Activated T-cell treated with anti-CD3 and anti-CD28 coated beads, Interleukin-2, amount 50 U/mL, for 1 hour (primary cell): ENCODE measurements around the gene CDH23.

Source experiments
- DNase-seq: peaks from one replicate; pipeline ENCODE4 v3.0.0-alpha.2; 2020

The CDH23 gene

DNA sequence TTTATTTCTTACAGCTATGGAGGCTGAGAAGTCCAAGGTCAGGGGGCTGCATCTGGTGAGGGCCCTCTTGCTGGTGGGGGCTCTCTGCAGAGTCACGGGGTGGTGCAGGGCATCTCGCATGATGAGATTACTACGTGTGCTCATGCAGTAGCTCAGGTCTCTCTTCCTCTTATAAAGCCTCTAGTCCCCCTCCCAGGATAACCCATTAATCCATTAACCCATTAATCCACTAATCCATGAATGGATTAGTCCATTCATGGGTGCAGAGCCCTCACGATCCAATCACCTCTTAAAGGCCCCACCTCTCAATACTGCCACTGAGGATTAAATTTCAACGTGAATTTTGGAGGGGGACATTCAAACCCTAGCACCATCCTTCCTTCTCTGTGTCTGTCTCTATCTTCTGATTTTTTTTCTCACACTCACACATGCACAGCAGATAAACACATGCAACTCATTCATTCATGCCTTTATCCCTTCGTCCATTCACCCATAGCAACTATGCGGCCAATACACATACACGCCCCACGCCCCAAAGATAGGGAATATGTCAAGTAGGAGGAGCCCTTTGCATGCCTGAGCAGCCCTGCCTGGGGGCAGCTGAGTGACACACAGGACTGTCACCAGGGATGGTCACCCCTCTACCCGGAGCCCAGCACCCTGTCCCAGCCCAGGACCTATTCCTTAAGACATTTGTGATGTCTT is 236.3 kb downstream of the CDH23 start:
- no peak for DNase-seq

- DNase-seq = no peak
These were observed 237.2 kb downstream of the CDH23 start for GRCh38 chr10:71633920-71634319.

- DNase-seq = no peak
These were observed 237.9 kb downstream of the CDH23 start for GRCh38 chr10:71634531-71635164.

GRCh38 chr10:71635251-71635866 is 238.6 kb downstream of the CDH23 start:
- DNase-seq = no peak

DNA sequence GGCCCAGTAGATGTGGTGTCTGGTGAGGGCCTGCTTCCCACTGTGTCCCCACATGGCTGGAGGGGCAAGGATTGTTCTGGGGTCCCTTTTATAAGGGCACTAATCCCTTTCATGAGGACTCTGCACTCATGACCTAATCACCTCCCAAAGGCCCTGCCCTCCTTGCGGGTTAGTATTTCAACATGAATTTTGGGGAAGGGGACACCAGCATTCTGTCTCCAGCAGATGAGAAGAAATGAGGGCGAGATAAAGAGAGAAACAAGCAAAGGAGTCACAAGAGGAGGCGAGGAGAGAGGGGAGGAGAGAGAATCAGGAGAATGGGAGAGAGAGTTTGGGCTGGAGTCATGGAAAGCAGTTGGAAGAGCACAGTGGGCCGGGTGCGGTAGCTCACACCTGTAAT is 239.1 kb downstream of the CDH23 start:
- no peak for DNase-seq

DNA sequence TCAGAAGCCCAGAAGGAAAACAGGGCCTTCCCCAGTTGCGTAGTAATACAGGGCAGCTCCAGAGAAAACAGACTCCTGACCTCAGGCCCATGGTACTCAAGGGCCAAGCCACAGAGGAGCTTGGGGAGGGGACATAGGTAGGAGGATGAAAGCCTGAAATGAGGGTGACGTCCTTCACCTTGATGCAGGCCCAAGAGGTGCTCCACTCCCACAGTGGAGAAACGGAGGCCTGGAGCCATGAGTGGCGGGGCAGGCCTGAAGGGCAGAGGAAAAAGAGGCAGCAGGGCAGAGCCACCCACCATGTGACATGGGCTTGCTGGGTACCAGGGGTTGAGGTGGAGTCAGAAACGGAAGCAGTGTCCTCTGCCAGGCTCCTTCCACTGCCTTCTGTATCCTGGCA is 239.9 kb downstream of the CDH23 start:
- DNase-seq = no peak

DNA sequence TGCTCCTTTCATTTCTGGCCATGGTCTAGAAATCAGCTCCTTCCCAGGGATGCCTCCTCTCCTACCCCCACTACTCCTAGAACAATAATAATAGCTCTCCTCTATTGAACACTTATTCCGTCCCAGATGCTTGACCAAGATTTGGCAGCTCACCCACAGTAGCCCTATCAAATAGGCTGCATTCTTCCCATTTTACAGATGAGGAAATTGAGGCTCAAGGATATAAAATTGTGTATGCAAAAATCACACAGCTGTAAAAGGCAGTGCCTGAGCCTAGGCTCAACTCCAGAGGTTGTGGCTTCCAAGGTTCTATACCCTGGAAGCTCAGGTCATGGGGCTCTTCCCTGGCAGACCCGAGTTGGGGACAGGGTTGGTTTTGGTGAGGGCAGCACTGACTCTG is 240.6 kb downstream of the CDH23 start:
- DNase-seq = no peak

DNA sequence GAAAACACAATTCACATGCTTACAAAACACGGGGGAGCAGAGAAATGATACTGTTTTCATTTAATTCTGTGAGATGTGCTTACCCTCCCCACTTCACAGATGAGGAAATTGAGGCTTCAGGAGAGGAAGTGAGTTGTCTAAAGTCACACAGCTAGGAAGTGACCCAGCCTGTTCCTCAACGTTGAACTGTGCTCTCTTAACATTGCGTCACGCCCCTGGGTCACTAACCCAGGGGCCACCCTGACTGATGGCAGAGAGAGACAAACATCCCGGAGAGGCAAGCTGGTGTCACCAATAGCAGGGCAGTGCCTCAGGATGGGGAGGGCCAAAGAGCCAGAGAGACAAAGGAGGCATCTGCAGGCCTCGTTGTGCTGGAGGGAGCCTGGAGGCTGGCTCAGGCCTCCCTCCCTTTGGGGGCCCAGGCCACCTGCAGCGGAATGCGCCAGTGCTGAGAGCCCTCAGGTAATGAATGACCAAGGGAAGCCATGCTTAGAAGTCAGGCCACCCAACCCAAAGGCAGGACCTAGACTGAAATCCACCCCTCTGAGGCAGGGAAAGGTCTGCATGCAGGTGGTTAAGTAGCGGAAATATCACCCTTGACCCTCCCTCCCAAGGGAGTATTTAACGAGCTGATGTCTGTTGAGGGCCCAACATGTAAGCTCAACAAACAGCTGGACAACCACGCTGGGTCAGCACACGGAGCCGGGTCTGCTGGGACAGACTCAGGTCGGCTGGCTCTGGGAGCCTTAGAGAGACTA is 241.5 kb downstream of the CDH23 start:
- DNase-seq = no peak

DNA sequence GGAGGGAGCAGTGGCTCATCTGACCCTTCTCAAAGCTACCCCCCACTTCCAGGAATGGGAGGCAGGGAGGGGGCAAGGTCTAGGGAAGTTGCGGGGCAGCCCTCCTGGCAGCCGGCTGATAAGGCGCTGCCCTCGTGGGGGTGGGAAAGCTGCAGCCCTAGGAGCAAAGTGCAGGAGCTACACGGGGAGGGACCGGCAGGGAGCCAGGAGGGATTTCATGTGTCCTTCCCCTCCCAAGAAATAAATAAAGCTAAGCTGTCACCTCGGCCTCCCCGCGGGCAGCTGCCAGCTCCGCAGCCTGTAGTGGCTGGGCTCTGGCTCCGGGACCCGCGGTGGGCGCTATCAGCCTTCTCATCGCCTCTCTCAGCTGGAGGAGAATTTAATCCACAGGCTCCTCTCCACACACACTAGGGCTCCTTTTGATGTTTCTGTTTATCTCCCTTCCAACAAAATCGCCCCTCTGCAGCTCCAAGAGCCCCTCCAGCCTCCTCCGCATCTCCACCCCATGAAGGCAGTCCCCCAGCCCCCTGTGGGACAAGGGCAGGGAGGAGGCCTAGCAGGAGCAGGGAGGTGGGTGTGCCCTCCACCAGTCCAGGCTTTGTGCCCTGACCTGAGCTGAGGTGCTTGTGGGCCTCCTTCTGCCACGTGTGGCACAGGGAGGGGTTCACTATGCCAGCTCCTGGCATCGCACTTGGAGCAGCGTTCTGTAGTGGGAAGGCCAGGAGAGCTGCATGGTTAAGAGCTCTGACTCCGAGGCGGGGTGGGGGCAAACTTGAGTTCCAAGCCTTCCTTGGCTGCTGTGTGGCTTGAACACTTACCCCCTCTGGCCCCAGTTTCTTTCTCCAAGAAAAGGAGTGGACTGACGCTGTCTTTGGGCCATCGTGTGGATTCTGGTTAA is 242.4 kb downstream of the CDH23 start:
- DNase-seq = no peak

DNA sequence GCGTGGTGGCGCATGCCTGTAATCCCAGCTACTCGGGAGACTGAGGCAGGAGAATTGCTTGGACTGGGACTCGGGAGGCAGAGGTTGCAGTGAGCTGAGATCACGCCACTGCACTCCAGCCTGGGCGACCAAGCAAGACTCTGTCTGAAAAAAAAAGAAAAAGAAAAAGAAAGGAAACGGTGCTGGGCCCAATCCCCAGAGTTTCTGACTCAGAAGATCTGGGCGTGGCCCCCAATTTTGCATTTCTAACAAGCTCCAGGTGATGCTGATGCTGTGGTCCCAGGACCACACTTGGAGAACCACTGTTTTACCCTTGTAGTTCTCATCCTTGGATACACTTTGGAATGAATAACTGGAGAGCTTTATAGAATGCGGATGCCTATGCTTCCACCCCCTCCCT is 243.9 kb downstream of the CDH23 start:
- no peak for DNase-seq

GRCh38 chr10:71641449-71641848 is 244.7 kb downstream of the CDH23 start:
- DNase-seq = no peak

DNA sequence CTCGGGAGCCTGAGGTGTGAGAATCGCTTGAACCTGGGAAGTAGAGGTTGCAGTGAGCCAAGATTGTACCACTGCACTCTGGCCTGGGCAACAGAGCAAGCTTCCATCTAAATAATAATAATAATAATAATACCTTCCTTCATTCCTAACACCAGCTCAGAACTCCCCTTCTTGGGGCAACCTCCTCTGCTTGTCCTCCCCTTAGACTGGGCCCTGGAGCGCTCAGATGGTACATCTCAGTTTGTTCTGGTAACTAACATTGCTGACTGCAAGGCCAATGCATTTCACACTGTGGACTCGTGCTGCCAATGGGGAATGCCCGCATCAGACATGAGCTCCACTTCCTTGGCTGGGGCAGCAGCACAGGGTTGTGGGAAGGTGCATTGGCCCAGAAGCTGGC is 245.3 kb downstream of the CDH23 start:
- no peak for DNase-seq

GRCh38 chr10:71643904-71644303 is 247.2 kb downstream of the CDH23 start:
- DNase-seq = no peak

DNA sequence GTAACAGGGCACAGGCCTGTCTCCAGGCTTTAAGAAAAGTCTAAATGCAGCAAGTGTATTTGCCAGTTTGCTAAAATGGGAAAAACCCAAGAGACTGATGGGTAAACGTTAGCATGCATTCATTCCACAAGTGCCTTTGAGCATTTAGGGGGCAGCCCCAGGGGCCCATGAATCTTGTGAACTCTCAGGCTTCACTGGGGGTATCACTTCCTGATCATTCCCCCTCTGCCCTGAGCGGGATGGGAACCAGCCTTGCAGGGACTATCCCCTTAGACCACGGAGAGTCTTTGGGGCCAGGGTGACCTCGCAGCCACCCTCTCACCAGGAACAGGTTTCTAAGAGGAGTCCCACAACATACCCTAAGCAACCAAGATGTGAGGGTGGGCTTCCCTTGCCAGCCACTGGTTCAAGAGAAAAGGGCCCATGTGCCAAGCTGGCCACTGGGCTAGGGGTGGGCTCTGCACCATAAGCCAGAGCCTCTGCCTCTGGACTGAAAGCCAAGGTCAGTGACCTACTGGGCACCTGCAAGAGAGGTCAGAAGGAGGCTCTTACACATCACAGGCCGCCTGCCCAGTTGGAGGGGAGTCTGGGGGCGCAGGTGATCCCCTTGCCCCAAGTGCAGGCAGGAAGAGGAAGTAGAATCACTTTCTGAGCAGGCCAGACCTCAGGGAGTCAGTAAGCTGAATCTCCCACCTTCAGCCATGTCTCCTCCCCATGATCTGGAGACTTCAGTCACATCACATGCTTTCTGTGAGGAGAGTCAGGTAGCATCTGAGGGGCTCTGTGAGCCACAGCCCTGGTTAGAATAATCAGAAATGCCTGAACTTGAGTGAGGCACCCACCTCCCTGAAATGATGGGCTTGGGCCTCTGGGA is 247.8 kb downstream of the CDH23 start:
- DNase-seq = no peak

GRCh38 chr10:71645185-71645584 is 248.5 kb downstream of the CDH23 start:
- DNase-seq = no peak

- no peak for DNase-seq
These were observed 249.3 kb downstream of the CDH23 start for GRCh38 chr10:71646037-71646436.

DNA sequence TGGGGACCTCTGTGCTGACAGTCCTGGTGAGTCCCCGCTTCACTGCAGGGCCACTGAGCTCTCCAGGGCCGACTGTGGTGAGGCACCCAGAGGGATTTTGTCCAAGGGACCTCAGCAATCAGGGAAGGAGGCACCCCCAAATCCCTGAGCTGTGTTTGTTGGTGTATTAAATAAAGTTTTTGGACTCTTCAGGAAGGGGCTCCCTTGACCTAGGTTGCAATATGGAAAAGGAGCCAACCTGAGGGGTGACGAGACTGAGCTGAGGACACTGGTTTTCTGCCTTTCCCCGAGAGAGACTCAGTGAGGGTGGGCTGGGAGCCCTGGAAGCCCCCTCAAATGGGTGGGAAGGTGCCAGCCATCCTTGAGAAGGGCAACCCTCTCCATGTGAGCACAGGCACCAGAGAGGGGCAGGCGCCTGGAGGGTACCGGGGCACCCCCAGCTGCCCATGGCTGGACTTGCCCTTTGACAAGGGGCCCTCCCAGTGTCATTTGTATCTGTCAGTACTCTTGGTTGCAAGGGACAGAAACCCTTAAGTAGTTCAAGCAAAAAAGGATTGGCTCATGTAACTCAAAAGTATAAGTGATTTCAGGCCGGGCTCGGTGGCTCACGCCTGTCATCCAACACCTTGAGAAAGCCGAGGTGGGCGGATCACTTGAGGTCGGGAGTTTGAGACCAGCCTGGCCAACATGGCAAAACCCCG is 250.0 kb downstream of the CDH23 start:
- no peak for DNase-seq

- DNase-seq = no peak
These were observed 251.0 kb downstream of the CDH23 start for GRCh38 chr10:71647526-71648253.

DNA sequence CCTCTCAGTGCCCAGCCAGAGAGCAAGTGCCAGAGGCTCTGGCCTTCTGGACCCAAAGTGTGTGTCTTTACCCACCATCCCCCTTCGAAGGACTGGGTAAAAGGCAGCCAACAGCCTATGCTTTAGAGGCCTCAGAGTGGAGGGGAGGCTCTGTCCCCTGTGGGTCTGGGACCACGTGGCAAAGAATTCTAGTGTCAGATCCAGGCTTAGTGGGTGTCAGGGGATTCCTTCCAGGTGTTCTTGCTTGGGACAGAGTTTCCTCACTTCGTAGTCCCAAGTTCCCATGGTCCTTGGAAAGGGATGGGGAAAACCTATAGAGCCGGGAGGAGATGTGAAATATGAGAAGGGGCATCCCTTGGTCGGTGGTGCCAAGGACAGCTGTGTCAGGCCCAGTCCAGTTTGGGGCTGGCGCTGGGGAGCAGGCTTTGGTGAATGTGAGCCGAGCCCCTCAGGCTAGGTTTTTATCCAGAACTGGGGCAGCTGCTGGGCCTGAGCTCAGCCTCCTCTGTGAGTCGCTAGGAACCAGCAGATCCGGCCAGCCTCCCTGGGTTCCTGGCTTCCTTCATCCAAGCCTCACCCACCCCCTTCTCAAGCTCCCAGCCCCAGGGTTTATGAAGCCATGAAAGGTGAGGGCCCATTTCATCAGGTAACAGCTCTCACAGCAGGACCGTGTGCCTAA is 251.7 kb downstream of the CDH23 start:
- no peak for DNase-seq

DNA sequence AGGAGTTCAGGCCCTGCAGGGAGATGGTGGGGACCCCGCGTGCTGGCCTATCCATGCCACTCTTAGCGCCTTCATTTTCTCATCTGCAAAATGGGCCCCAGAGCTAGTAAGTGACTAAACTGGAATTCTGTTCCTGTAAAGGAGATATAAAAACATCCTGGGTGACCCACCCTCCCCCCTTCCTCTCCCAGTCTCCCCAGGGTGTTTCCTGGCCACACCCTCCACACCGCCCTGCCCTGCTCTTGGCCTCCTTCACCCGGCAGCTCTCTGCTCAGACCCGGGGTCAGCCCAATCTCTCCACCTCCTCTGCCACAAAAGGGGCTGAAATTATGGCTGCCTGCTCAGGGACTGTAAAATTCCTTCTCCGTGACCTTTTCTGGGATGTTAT is 252.2 kb downstream of the CDH23 start:
- DNase-seq = no peak
